Measurements from ENCODE around the gene CIDEB.

- TF ChIP-seq CTCF (IDR thresholded peaks at IDR 0.05) (no peak), POLR2AphosphoS5 (IDR thresholded peaks at IDR 0.05) (no peak), POLR2A (IDR thresholded peaks at IDR 0.05) (no peak), EP300 (IDR thresholded peaks at IDR 0.05; ENCODE audit: low read depth) (no peak)
Observed at GRCh38 chr14:24262821-24263733, 44.7 kb downstream of the CIDEB start, which contains the start of gene TGM1.
